Osteoblast (primary cell): ENCODE data around the gene CPNE7. TPM values are rescaled to one million over a fixed set of nuclear protein-coding genes. Genes with fewer than 3 reads are reported as not detected.
A peak's percentile ranks its signal among the peaks of the same experiment; 100 is the strongest.

ENCODE experiments used
- DNase-seq: peaks from one replicate; pipeline ENCODE4 v3.0.0; 2011; ENCODE audit warnings: low spot score, mixed read lengths; ENCODE audit not compliant: insufficient read length; ENCODE audit errors: missing footprints
- H2AFZ ChIP-seq: 2 replicates; pipeline ENCODE4 v1.6.0; 2011; ENCODE audit warnings: mild to moderate bottlenecking, low read length
- H3K27ac ChIP-seq: 2 replicates; pipeline ENCODE4 v1.5.1; 2011; ENCODE audit warnings: mild to moderate bottlenecking, low read depth, low read length, moderate library complexity
- H3K27me3 ChIP-seq: 2 replicates; pipeline ENCODE4 v1.6.0; 2012; ENCODE audit warnings: mild to moderate bottlenecking, control low read depth, inconsistent platforms, low read length, moderate library complexity; ENCODE audit not compliant: insufficient read depth
- H3K36me3 ChIP-seq: 2 replicates; pipeline ENCODE4 v1.5.1; 2011; ENCODE audit warnings: mild to moderate bottlenecking, low read length, control low read depth, moderate library complexity; ENCODE audit not compliant: insufficient read depth
- H3K4me1 ChIP-seq: 2 replicates; pipeline ENCODE4 v1.5.1; 2011; ENCODE audit warnings: mild to moderate bottlenecking, low read length, control low read depth, moderate library complexity; ENCODE audit not compliant: insufficient read depth
- H3K4me2 ChIP-seq: 2 replicates; pipeline ENCODE4 v1.6.0; 2011; ENCODE audit warnings: mild to moderate bottlenecking, low read length; ENCODE audit not compliant: insufficient read depth
- H3K4me3 ChIP-seq: fragments of 200-600 bp; sonication (generic); 3 replicates; pipeline ENCODE4 v1.5.1; 2012; ENCODE audit warnings: mild to moderate bottlenecking, low read length, inconsistent platforms; ENCODE audit not compliant: insufficient read depth
- H3K79me2 ChIP-seq: 2 replicates; pipeline ENCODE4 v1.6.0; 2012; ENCODE audit warnings: mild to moderate bottlenecking, low read length, control low read depth, inconsistent platforms; ENCODE audit not compliant: insufficient read depth
- H3K9me3 ChIP-seq: 2 replicates; pipeline ENCODE4 v1.5.1; 2011; ENCODE audit warnings: low read depth, low read length, control low read depth
- H4K20me1 ChIP-seq: 2 replicates; pipeline ENCODE4 v1.6.0; 2012; ENCODE audit warnings: mild to moderate bottlenecking, low read length, control low read depth; ENCODE audit not compliant: insufficient read depth
- total RNA-seq: library from RNA; depleted of rRNA; stranded (reverse); fragments of >200 nt; gene quantifications from 2 replicates; pipeline ENCODE4 v1.2.3, GENCODE V29; 2012
- TF ChIP-seq, protein P1 (sequence below): IDR thresholded peaks from 2 replicates; pipeline ENCODE4 v1.5.1; 2011; ENCODE audit warnings: mild to moderate bottlenecking, low read depth, low read length, moderate library complexity; ENCODE audit errors: extremely low read depth

CPNE7 gene
- total RNA-seq, 1 donor = 7.2 TPM

DNA sequence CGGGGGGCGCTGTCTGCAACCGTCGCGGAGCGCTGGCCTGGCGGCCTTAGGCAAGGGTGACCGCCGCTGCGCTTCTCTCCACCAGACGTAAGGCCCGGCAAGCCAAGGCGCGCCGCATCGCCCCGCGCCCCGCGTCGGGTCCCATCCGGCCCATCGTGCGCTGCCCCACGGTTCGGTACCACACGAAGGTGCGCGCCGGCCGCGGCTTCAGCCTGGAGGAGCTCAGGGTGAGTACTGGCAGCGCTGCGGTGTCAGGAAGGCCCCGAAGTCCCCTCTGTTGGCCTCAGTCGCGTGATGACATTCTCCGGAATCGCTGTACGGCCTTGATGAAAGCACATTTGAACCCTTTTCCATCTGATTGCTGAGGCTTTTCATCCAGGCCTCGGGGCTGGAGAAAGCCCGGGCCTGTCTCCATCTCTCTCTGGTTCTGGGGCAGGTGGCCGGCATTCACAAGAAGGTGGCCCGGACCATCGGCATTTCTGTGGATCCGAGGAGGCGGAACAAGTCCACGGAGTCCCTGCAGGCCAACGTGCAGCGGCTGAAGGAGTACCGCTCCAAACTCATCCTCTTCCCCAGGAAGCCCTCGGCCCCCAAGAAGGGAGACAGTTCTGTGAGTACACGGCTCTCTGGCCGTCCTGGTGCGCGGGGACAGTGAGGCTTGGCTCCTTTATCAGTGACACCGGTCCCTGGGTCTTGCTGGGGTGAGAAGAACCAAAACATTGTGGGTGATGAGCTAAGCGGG is 14.2 kb upstream of the CPNE7 start:
- DNase-seq = no peak
- no peak overlapping the region for H2AFZ ChIP-seq
- peak overlapping the region; percentile 96 for H3K4me2 ChIP-seq
- H3K27me3 ChIP-seq = no peaks in the 10 kb centered on the region
- peaks cover 33% of the 10 kb centered on the region for H3K79me2 ChIP-seq
- peak overlapping the region; percentile 98 for H3K27ac ChIP-seq
- peaks cover 46% of the 10 kb centered on the region for H3K36me3 ChIP-seq
- peaks cover 53% of the 10 kb centered on the region for H3K4me1 ChIP-seq
- TF ChIP-seq, protein P1, sequence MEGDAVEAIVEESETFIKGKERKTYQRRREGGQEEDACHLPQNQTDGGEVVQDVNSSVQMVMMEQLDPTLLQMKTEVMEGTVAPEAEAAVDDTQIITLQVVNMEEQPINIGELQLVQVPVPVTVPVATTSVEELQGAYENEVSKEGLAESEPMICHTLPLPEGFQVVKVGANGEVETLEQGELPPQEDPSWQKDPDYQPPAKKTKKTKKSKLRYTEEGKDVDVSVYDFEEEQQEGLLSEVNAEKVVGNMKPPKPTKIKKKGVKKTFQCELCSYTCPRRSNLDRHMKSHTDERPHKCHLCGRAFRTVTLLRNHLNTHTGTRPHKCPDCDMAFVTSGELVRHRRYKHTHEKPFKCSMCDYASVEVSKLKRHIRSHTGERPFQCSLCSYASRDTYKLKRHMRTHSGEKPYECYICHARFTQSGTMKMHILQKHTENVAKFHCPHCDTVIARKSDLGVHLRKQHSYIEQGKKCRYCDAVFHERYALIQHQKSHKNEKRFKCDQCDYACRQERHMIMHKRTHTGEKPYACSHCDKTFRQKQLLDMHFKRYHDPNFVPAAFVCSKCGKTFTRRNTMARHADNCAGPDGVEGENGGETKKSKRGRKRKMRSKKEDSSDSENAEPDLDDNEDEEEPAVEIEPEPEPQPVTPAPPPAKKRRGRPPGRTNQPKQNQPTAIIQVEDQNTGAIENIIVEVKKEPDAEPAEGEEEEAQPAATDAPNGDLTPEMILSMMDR = no peak
- peaks cover 55% of the 10 kb centered on the region for H4K20me1 ChIP-seq
- no peaks in the 10 kb centered on the region for H3K9me3 ChIP-seq
- peak overlapping the region; percentile 92 for H3K4me3 ChIP-seq

- TF ChIP-seq, protein P1 = no peak
- peaks cover 33% of the 10 kb centered on the region for H3K79me2 ChIP-seq
- H3K36me3 ChIP-seq = peaks cover 42% of the 10 kb centered on the region
- no peaks in the 10 kb centered on the region for H3K27me3 ChIP-seq
- H4K20me1 ChIP-seq = peaks cover 55% of the 10 kb centered on the region
- H3K9me3 ChIP-seq = no peaks in the 10 kb centered on the region
- peak overlapping the region; percentile 92 for H3K4me3 ChIP-seq
- peaks cover 53% of the 10 kb centered on the region for H3K4me1 ChIP-seq
- peak overlapping the region; percentile 96 for H3K4me2 ChIP-seq
- no peak overlapping the region for H2AFZ ChIP-seq
- no peak for DNase-seq
- peak overlapping the region; percentile 98 for H3K27ac ChIP-seq
These were observed 13.5 kb upstream of the CPNE7 start for GRCh38 chr16:89561884-89562599.

DNA sequence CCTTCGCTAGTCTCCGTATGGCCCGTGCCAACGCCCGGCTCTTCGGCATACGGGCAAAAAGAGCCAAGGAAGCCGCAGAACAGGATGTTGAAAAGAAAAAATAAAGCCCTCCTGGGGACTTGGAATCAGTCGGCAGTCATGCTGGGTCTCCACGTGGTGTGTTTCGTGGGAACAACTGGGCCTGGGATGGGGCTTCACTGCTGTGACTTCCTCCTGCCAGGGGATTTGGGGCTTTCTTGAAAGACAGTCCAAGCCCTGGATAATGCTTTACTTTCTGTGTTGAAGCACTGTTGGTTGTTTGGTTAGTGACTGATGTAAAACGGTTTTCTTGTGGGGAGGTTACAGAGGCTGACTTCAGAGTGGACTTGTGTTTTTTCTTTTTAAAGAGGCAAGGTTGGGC is 12.6 kb upstream of the CPNE7 start:
- peaks cover 41% of the 10 kb centered on the region for H3K36me3 ChIP-seq
- H2AFZ ChIP-seq = no peak overlapping the region
- no peaks in the 10 kb centered on the region for H3K27me3 ChIP-seq
- no peak for DNase-seq
- TF ChIP-seq, protein P1 = no peak
- H3K4me1 ChIP-seq = peaks cover 53% of the 10 kb centered on the region
- H3K4me3 ChIP-seq = peak overlapping the region; percentile 92
- H4K20me1 ChIP-seq = peaks cover 55% of the 10 kb centered on the region
- peak overlapping the region; percentile 30 for H3K27ac ChIP-seq
- no peaks in the 10 kb centered on the region for H3K9me3 ChIP-seq
- peaks cover 33% of the 10 kb centered on the region for H3K79me2 ChIP-seq
- H3K4me2 ChIP-seq = peak overlapping the region; percentile 96
